Measurements from ENCODE around the gene SLC16A5. TPM values are rescaled to one million over a fixed set of nuclear protein-coding genes. Genes with fewer than 3 reads are reported as not detected.

Gene SLC16A5
- total RNA-seq, 1 donor = 2.8 TPM

DNA sequence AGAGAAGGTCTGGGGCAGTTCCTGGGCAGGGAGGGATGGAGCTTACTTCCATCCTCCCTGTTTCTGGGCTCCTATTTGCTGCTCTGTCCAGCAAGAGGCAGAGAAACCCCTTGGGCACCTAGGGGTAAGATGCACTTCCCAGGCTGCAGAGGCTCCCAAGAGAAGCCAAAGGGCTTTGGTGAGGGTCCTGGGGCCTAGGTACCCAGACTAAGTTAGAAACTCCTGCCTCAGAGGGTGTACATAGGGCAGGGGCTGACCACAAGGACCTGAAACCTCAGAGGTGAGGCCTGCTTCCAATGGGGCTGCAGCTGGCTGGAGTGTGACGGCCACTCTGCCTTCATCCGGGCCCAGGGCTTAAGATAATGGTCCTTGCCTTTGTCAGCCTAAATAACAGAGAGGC lies 20.4 kb downstream of the SLC16A5 start:
- no peak for DNase-seq (ENCODE audit: low read depth)
- H3K4me3 ChIP-seq (ENCODE audit: low read depth, low read length) = no peak overlapping the region
- TF ChIP-seq, protein P1, sequence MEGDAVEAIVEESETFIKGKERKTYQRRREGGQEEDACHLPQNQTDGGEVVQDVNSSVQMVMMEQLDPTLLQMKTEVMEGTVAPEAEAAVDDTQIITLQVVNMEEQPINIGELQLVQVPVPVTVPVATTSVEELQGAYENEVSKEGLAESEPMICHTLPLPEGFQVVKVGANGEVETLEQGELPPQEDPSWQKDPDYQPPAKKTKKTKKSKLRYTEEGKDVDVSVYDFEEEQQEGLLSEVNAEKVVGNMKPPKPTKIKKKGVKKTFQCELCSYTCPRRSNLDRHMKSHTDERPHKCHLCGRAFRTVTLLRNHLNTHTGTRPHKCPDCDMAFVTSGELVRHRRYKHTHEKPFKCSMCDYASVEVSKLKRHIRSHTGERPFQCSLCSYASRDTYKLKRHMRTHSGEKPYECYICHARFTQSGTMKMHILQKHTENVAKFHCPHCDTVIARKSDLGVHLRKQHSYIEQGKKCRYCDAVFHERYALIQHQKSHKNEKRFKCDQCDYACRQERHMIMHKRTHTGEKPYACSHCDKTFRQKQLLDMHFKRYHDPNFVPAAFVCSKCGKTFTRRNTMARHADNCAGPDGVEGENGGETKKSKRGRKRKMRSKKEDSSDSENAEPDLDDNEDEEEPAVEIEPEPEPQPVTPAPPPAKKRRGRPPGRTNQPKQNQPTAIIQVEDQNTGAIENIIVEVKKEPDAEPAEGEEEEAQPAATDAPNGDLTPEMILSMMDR (IDR thresholded peaks at IDR 0.05; ENCODE audit: insufficient read depth, low read length) = no peak

DNA sequence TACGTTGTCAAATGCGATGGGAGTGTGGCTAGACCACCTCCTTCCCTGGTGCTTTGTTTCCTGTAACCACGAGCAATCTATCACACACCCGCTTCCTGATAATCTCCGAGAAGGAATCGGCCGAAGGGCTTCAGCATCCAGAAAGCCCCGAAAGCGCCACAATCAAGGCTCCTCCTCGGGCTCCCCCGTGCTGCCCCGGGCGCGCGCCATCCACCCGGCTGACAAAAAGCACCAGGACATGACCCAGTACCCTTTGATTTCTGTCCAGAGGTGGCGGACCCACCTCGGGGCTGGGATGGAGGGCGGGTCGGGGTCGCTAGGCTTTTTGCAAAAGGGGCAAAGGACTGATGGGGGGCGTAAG lies 21.3 kb downstream of the SLC16A5 start:
- DNase-seq (ENCODE audit: low read depth) = no peak
- H3K4me3 ChIP-seq (ENCODE audit: low read depth, low read length) = peak overlapping the region; percentile 91
- TF ChIP-seq, protein P1 (IDR thresholded peaks at IDR 0.05; ENCODE audit: insufficient read depth, low read length) = no peak

DNA sequence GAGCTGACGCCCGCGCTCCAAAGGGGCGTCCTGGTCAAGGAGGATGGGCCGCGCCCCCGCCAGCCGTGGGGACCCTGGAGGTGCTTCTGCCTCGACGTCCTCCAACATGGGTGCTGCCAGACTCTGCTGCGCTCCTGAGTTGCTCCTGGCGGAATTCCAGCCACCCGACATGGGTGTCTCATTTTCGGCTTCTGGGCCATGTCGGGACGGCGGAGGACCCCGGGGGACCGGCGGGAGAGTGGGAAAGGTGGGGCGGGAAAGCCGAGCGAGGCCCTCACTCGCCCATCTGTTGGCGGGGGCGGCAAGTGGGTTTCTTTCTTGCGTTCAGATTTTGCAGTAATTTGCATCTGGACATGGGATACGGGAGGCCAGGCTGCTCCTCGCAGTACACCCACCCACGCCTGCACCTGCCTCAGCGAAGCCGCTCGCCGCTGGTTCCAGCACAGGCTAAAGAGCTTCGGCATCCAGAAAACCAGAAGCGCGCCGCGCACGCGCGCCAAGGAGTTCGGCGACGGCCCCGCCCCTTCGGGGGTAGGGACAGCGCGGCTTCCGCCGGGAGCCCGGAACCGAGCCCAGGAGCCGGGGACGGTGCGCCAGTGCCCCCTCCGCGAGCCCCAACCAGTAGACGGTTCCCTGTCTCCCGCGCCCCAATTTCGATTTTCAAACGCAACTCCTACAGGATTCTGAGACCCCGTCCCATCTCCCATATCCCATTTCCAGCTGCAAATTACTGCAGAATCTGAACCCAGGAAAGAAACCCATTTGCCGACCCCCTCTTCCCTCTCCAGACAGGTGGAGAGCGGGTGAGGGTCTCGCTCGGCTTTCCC lies 21.9 kb downstream of the SLC16A5 start, which contains the start of gene ARMC7:
TSS of gene ARMC7 (plus strand) at position 563 of the 827 bp plus-strand sequence. CDS start 320 bp downstream, outside the sequence.
- DNase-seq (ENCODE audit: low read depth) = peak; percentile 72
- TF ChIP-seq, protein P1 (IDR thresholded peaks at IDR 0.05; ENCODE audit: insufficient read depth, low read length) = no peak
- peak within 1 kb of the TSS; percentile 91 for H3K4me3 ChIP-seq (ENCODE audit: low read depth, low read length)

DNA sequence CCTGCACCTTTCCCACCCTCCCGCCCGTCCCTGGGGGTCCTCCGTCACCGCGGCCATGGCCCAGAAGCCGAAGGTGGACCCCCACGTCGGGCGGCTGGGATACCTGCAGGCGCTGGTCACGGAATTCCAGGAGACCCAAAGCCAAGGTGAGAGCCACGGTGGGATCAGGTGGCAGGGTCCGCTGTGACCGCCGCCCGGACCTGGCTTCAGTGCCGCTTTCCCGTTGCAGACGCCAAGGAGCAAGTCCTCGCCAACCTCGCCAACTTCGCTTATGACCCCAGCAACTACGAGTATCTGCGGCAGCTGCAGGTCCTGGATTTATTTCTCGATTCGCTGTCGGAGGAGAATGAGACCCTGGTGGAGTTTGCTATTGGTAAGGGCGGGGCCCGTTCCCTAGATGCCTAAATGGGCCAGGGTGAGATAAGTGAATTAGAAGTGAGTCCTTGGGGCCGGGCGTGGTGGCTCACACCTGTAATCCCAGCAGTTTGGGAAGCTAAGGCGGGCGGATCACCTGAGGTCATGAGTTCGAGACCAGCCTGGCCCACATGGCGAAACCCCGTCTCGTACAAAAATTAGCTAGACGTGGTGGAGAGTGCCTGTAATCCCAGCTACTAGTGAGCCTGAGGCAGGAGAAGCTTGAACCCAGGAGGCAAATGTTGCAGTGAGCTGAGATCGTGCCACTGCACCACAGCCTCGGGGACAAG lies 22.6 kb downstream of the SLC16A5 start:
- no peak for DNase-seq (ENCODE audit: low read depth)
- TF ChIP-seq, protein P1 (IDR thresholded peaks at IDR 0.05; ENCODE audit: insufficient read depth, low read length) = no peak
- H3K4me3 ChIP-seq (ENCODE audit: low read depth, low read length) = peak overlapping the region; percentile 91

DNA sequence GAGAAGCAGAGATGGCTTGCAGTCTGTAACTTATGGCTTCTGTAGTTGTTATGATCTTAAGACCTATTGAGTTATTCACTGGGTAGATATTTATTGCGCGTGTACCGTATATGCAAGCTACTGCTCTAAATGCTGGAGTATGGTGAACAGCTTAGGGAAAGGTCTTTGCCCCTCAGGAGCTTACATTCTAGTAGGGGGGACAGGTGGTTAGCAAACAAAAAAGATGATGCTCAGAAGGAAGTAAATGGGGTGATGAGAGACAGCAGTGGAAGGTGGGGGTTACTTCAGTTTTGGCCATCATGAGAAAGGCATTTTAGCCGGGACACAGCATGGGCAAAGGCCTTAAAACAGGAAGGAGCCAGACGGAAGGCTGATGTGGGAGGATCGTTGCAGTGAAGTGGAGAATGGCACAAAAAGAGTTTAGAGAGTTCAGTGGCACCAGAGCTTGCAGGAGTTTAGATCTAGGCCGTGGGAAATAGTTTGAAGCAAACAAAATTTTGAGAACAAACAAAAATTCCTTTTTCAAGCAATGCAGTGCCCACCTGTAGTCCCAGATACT lies 24.1 kb downstream of the SLC16A5 start:
- no peak for DNase-seq (ENCODE audit: low read depth)
- TF ChIP-seq, protein P1 (IDR thresholded peaks at IDR 0.05; ENCODE audit: insufficient read depth, low read length) = no peak
- H3K4me3 ChIP-seq (ENCODE audit: low read depth, low read length) = no peak overlapping the region

DNA sequence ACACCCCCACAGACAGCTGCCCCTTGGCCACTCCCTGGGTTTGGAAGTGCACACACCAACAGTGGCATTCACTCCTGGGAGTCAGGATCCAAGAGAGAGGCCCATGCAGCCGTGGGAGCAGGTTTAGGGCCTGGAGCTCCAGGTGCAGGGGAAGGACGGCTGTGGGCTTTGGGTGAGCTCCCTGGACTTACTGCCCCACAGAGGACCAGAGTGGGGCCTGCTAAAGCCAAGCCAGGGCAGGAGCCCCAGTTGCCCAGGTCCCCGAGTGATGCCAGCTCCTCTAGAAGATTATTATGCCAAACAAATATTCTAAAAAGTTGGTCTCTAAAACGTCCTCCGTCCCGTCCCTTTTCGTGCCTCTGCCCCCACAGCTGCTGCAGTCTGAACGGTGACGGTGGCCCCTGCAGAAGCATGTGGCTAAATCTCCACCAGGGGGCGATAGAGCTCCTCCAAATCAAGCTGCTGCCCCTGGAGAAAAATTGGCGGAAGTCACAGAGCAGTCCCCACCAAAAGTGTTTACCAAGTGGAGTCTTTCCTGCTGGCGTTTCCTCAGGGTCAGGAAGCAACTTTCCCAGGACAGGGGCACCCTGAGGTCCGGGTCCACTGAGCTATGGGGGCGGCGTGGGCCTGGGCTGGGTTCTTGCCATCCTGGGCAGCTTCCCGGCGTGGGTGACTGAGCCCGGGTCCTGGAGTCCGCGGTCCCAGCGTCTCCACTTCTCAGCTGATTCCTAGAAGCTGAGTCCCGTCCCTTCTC lies 26.2 kb downstream of the SLC16A5 start:
- TF ChIP-seq, protein P1 (IDR thresholded peaks at IDR 0.05; ENCODE audit: insufficient read depth, low read length) = peak; percentile 94
- peak; percentile 95 for DNase-seq (ENCODE audit: low read depth)
- H3K4me3 ChIP-seq (ENCODE audit: low read depth, low read length) = peak overlapping the region; percentile 68

Measured in fibroblast of the aortic adventitia (primary cell).